ENCODE measurements around the gene F13A1.

GRCh38 chr6:6317825-6318733 lies 2.4 kb downstream of the F13A1 start:
- TF ChIP-seq CTCF (IDR thresholded peaks at IDR 0.05), result no peak
- no peak for TF ChIP-seq POLR2A (IDR thresholded peaks at IDR 0.05)
- TF ChIP-seq POLR2AphosphoS5 (IDR thresholded peaks at IDR 0.05), result no peak

Measured in gastroesophageal sphincter (tissue), 3 donors.